NCI-H748 (cell line): ENCODE data around the gene CRADD.

Experiments used
- DNase-seq: peaks from one replicate; lab custom pipeline; 2025; ENCODE audit not compliant: unreplicated experiment; lab: John Stamatoyannopoulos, UW

Gene CRADD

GRCh38 chr12:93802698-93803423 is 125.7 kb downstream of the CRADD start:
- no peak for DNase-seq

DNA sequence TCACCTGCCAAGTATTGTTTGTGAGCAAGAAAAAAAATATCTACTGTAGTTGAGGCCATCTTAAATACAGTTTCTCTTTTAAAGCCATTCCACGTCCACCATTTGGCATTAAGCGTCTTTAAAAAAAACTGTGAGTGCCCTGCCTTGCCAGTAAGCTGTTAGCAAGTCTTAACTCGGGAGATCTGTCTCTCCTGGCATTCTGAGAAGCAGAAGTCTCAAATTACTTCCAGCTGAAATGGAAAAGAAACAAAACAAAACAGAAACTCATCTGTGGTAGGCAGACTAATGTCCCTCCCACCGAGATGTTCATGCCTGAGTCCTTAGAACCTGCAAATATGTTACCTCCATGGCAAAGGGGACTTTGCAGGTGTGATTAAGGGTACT is 126.2 kb downstream of the CRADD start:
- no peak for DNase-seq

GRCh38 chr12:93804392-93805179 is 127.4 kb downstream of the CRADD start:
- DNase-seq = no peak

DNA sequence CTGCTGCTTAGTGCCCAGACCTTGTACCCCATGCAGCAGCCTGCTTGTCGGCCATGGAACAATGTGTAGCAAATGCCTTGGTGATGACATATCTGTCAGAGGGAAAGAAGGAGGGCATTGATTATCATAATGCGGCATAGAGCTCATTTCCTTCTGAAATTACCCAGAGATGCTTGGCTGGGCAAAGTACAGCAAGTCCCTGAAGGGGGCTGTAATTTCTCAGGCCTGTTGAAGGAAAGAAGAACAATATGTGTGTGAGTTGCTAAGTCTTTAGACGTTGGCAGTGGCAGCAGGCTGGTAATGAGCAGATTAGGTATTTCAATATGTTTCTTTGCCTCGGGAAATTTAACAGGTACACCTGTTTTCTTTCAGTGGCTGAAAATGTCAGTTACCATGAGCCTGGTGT is 128.6 kb downstream of the CRADD start:
- no peak for DNase-seq

DNA sequence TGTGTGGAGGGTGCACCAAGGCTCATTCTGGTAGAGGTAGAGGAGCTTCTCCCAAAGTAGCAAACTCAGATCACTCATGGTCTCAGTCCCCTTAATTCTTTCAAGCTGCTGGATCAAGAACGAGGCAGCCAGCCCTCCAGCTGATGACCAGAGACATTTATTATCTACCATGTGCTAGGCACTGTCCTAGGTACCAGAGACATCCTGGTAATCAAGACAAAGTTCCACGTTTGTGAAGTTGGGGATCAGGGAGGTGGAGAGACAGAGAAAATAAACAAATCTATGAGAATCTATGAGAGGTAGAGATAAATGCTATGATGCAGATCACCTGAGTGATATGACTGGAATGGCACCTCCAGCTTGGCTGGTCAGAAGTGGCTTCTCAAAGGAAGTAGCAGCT is 130.2 kb downstream of the CRADD start:
- DNase-seq = no peak

- DNase-seq = no peak
Measured at GRCh38 chr12:93808169-93808899, 131.2 kb downstream of the CRADD start.

- DNase-seq = no peak
Measured at GRCh38 chr12:93812626-93813025, 135.5 kb downstream of the CRADD start.

DNA sequence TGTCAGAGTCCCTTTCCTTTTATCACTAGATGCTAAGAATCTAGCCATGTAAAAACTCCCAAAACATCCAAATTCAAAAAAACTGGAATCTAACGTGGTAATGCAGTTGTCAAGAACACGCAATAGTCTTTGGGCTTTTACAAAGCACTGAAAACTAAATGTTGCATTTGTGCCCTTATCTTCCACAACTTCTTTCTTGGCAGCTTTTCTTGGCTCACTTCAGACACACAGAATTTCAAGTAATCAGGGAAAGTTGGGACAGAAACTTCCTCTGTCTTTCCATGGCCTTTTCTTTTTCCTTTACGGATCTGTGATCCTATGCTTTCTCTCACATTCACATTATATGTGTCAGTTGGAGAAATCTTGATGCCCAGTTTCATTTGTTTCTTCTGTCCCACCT is 136.0 kb downstream of the CRADD start:
- no peak for DNase-seq

GRCh38 chr12:93813972-93814821 is 137.0 kb downstream of the CRADD start:
- peak; percentile 65 for DNase-seq

DNA sequence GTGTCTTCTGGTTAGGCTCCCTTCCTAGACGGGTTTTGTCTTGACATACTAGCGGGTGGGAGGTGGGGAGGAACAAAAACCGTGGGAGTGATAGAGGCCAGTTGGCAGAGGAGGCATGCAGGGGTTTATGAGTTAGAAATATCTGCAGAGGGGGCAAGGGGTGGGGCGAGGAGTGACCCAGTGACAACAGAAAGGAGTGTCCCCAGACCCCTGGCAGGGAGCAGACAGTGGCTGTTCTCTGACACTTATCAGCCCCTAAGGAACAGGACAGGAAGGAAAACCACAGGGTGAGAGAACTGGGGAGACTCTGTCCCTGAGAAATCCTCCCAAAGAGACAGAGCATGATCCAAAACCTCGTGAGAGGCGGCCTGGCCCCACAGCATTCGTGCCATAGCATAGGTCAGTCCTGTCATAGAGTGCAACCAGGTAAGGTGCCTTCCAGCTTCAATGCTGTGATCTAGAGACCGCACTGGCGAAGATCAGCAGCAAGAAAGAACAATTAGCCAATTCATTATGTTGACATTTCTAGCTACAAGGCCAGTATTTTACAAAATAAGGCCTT is 141.4 kb downstream of the CRADD start:
- no peak for DNase-seq

GRCh38 chr12:93819050-93819491 is 141.9 kb downstream of the CRADD start:
- no peak for DNase-seq

DNA sequence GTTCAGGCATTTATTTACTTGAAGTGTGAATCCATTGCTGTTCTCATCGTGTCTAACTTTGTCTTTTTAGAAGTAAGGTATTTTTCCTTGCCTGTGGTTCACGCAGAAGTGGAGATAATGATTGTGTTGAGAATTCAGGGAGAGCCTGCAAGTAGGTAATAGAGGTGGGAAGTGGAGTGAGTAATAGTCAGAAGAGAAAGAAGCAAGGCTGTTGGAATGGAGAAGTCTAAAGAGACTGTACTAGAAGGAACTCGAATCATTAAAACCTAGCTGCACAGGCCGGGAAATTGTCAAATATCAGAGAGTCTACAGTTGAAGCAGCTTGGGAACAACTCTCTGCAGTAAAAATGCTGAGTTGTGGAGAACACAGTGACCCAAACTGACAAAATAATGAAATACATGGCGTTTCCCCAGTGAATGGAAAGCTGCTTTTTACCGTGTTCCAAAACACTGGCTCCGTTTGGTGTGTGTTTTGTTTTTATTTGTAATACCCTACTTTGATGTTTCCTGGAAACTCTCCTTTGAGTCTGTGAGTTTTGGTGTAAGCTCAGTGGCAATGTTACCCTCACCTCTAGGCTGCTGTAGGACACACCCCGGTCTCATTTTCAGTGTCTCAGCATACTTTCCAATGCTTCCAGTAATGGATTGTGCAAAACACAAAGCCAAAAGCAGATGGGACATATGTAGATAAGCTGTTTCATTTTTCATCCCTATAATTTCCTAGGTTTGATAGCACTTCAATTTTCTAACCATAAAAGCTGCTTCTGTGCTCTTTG is 146.6 kb downstream of the CRADD start:
- DNase-seq = no peak

DNA sequence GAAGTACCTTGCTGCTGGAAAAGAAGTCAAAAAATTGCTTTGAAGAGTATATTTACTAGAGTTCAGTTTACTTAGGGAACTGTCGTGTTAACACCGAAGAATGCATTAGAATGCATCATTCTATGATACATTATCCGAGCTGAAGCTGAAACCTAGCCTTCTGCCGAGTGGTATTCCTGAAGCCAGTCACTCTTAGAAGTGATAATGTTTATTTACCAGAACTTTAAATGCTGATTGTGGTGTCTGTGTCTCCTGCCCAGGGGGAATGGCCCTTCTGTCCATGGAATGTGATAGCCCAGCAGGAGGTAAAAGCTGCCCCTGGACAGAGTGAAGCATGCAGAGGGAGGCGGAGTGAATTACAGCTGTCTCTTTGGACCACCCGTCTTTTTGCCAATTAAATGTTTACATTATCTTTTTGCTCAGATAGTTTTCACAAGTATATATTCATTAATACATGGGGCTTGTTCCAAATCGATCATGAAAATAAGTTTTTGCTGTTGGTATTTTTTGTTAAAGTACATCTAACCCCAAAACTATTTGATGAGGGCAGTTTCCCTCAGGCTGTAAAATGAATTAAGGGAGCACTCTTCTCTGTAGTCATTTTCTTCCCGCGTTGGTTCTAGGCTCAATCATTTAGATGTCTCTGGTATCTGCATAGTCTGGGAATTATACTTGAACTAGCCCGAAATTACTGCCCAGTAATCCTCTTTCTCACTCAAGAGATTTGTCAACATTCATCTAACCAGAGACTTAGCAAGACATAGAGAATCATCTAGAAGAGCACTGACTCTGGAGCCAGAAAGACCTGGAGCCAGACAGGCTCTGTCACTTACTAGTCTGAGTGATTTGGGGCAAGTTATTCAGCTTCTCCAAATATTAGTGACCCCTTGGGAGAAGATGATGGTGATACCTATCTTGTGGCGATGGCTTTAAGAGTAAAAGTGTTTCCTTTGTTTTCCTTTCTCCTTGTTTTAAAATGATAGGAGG is 147.6 kb downstream of the CRADD start:
- DNase-seq = no peak

- DNase-seq = no peak
Measured at GRCh38 chr12:93825501-93825888, 148.3 kb downstream of the CRADD start.

DNA sequence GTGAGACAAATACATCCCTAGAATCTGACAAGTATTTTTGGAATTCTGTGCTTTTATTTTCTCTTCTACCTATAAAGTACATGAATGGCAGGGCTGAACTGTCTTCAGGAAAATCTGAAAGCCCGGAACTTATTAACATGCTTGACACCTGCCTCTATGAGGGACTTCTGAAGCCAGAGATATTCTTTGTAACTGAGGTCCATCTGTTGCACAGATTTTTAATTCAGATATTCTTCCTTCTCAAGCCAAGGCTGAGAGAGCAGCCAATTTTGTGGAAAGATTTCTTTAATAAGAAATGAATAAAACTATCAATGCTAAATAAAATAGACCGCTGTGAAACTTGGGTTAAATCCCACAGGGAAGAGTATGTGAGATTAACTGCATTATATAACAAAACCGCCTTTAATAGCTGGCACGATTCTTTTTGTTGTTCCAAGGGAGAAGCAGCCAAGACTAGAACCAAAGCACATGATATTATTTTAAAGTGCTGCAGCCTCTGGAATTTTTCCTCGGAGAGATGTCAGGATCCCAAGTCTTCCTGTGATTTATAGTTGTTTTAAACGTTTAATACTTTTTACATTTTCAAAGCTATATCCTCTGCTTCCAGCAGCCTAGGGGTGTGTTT is 148.9 kb downstream of the CRADD start:
- no peak for DNase-seq

DNA sequence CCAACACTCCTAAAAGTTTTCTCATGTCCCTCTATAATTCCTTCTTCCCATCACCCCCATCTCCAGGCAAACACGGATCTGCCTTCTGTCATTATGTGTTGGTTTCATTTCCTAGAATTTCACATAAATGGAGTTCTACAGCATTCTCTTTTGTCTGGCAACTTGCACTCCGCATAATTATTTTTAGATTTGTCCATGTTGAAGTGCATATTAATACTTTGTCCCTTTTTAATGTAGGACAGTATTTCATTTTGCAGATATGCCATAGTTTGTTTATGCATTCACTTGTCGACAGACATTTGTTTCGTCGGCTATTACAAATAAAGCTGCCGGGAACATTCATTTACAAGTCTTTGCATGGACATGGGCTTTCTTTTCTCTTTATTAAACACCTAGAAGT is 150.0 kb downstream of the CRADD start:
- no peak for DNase-seq

DNA sequence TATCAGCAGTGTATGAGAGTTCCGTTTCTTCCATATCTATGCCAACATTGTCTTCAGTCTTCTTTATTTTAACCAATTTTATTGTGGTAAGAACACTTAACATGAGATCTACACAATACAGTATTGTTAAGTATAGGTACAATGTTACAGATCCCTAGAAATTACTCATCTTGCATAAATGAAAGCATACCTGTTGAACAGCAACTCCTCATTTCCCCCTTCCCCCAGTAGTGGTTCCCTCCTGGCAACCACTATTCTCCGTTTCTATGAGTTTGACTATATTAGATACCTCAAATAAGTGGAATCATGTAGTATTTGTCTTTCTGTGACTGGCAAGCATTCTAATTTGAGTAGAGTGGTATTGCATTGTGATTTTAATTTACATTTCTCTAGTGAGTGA is 150.5 kb downstream of the CRADD start:
- DNase-seq = no peak

DNA sequence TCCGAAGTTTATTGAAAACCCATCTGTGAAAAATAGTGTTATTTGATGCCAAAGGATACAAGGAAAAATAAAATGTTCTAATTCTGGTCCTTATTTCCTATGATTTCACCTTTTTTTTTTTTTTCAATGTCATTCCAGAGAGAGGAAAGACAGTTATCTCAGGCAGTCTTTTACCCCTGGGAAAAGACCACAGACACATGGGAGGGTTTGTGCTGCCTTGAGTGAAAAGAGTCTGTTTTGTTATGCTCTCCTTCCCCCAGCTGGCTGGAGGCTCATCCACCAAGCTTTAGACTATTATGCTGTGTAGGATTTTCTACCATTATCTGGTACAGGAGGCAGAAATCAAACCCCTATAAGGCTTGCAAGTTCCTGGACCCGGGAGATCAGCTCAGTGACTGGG is 151.8 kb downstream of the CRADD start:
- no peak for DNase-seq
